Measurements from ENCODE around the gene TMEM52B.

DNA sequence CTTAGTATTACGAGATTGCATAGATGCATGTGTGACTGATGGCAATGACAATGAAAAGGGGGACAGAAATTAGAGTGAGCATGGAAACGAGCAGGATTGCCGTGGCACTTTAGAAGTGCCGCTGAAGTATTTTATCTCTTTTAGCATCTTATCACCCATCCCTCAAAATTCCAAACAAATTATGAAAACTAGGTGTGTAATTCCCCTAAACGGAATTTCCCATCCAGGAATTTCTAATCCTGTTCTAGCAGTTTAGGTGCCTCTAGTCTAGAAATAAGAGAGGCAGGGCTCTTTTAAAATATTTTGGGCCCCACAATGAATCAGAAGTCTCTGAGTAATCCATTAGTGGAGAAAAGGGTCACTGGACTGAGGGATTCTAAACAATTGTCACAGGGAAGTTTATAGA is 947 bp downstream of the TMEM52B start:
- TF ChIP-seq POLR2A (IDR thresholded peaks at IDR 0.05): no peak
- TF ChIP-seq CTCF (IDR thresholded peaks at IDR 0.05): no peak

Measured in right lobe of liver (tissue), 4 donors.